Activated CD8-positive, alpha-beta memory T cell treated with anti-CD3 and anti-CD28 coated beads, Interleukin-2, amount 50 U/mL, for 1 hour (primary cell): ENCODE data around the gene SLCO2B1.

Experiments
- DNase-seq: peaks from one replicate; pipeline ENCODE4 v3.0.0-alpha.2; 2020; ENCODE audit errors: extremely low read depth

Gene SLCO2B1

GRCh38 chr11:75161506-75162095, 10.7 kb downstream of the SLCO2B1 start:
- DNase-seq = no peak

- no peak for DNase-seq
Measured at GRCh38 chr11:75162954-75163353, 12.0 kb downstream of the SLCO2B1 start.

- DNase-seq = no peak
Measured at GRCh38 chr11:75163921-75164849, 13.3 kb downstream of the SLCO2B1 start.

- DNase-seq = no peak
Measured at GRCh38 chr11:75165721-75166120, 14.8 kb downstream of the SLCO2B1 start.

- DNase-seq = no peak
Measured at GRCh38 chr11:75166791-75167190, 15.9 kb downstream of the SLCO2B1 start.

GRCh38 chr11:75167617-75168016, 16.7 kb downstream of the SLCO2B1 start:
- no peak for DNase-seq

- no peak for DNase-seq
Measured at GRCh38 chr11:75169101-75169885, 18.4 kb downstream of the SLCO2B1 start.

- DNase-seq = no peak
Measured at GRCh38 chr11:75170516-75171201, 19.8 kb downstream of the SLCO2B1 start.

- DNase-seq = no peak
Measured at GRCh38 chr11:75173336-75173735, 22.4 kb downstream of the SLCO2B1 start.

GRCh38 chr11:75174781-75175370, 24.0 kb downstream of the SLCO2B1 start:
- DNase-seq = no peak

GRCh38 chr11:75182664-75183063, 31.8 kb downstream of the SLCO2B1 start:
- DNase-seq = no peak

GRCh38 chr11:75184051-75184450, 33.1 kb downstream of the SLCO2B1 start:
- no peak for DNase-seq

- DNase-seq = no peak
Measured at GRCh38 chr11:75184757-75185425, 34.0 kb downstream of the SLCO2B1 start.

GRCh38 chr11:75185866-75186265, 35.0 kb downstream of the SLCO2B1 start:
- DNase-seq = no peak

- DNase-seq = no peak
Measured at GRCh38 chr11:75186999-75187398, 36.1 kb downstream of the SLCO2B1 start.

GRCh38 chr11:75188671-75189070, 37.8 kb downstream of the SLCO2B1 start:
- DNase-seq = no peak

- no peak for DNase-seq
Measured at GRCh38 chr11:75189108-75189507, 38.2 kb downstream of the SLCO2B1 start.

GRCh38 chr11:75189911-75190310, 39.0 kb downstream of the SLCO2B1 start:
- DNase-seq = no peak

- no peak for DNase-seq
Measured at GRCh38 chr11:75190652-75191329, 39.9 kb downstream of the SLCO2B1 start.

- DNase-seq = no peak
Measured at GRCh38 chr11:75191330-75191717, 40.4 kb downstream of the SLCO2B1 start.
